Medulla oblongata (tissue), 1 donor: ENCODE measurements around the gene ATP5F1A.
A peak's percentile ranks its signal among the peaks of the same experiment; 100 is the strongest.
"Not testable (repeated sequence)": the region's sequence is repeated elsewhere in the genome, so short reads cannot be mapped to it uniquely, and the experiment has no call there.

Source experiments
- DNase-seq: peaks from one replicate; pipeline ENCODE4 v3.0.0-alpha.2; 2015; ENCODE audit errors: extremely low spot score

ATP5F1A gene

GRCh38 chr18:46097801-46098615 lies at the start of gene ATP5F1A:
ATP5F1A (minus strand) TSS chr18:46098296; CDS start chr18:46098231, 65 bp downstream.
- DNase-seq = peak; percentile 89

- DNase-seq = no peak
Measured at GRCh38 chr18:46141199-46141598, 43.1 kb upstream of the ATP5F1A start.

- DNase-seq = no peak
Measured at GRCh38 chr18:46140173-46140572, 42.1 kb upstream of the ATP5F1A start.

- DNase-seq = no peak
Measured at GRCh38 chr18:46134920-46135675, 37.0 kb upstream of the ATP5F1A start.

GRCh38 chr18:46133534-46133933 lies 35.4 kb upstream of the ATP5F1A start:
- DNase-seq = no peak

GRCh38 chr18:46130549-46130948 lies 32.5 kb upstream of the ATP5F1A start:
- DNase-seq = not testable (repeated sequence)

- no peak for DNase-seq
Measured at GRCh38 chr18:46130061-46130460, 32.0 kb upstream of the ATP5F1A start.

GRCh38 chr18:46126625-46127024 lies 28.5 kb upstream of the ATP5F1A start:
- not testable (repeated sequence) for DNase-seq

- DNase-seq = no peak
Measured at GRCh38 chr18:46113751-46114150, 15.7 kb upstream of the ATP5F1A start.

- no peak for DNase-seq
Measured at GRCh38 chr18:46110406-46110805, 12.3 kb upstream of the ATP5F1A start.

- DNase-seq = no peak
Measured at GRCh38 chr18:46109386-46109785, 11.3 kb upstream of the ATP5F1A start.

GRCh38 chr18:46104128-46104911 lies 6.2 kb upstream of the ATP5F1A start, which contains the start of gene HAUS1:
HAUS1 (plus strand) TSS chr18:46104385; CDS start chr18:46104412, 27 bp downstream.
- peak; percentile 94 for DNase-seq

- no peak for DNase-seq
Measured at GRCh38 chr18:46099463-46099862, 1.4 kb upstream of the ATP5F1A start.

- DNase-seq = no peak
Measured at GRCh38 chr18:46098616-46098933, 479 bp upstream of the ATP5F1A start.

GRCh38 chr18:46097431-46097800 lies 680 bp downstream of the ATP5F1A start:
- peak; percentile 26 for DNase-seq

GRCh38 chr18:46096651-46097300 lies 1.3 kb downstream of the ATP5F1A start:
- peak; percentile 11 for DNase-seq

- DNase-seq = no peak
Measured at GRCh38 chr18:46095532-46095931, 2.6 kb downstream of the ATP5F1A start.

GRCh38 chr18:46088501-46088900 lies 9.6 kb downstream of the ATP5F1A start:
- not testable (repeated sequence) for DNase-seq

- DNase-seq = no peak
Measured at GRCh38 chr18:46084431-46084830, 13.7 kb downstream of the ATP5F1A start.

- no peak for DNase-seq
Measured at GRCh38 chr18:46080156-46080555, 17.9 kb downstream of the ATP5F1A start.

GRCh38 chr18:46079336-46079735 lies 18.8 kb downstream of the ATP5F1A start:
- DNase-seq = no peak
